ENCODE results near the gene MAL. TPM values are rescaled to one million over a fixed set of nuclear protein-coding genes. Genes with fewer than 3 reads are reported as not detected.

Gene MAL
- total RNA-seq, 1 donor from 2014 or later, result 4.4 TPM

GRCh38 chr2:95017071-95017501, 8.4 kb upstream of the MAL start:
- DNase-seq, result no peak
- Histone ChIP-seq H3K36me3 (no peaks in the 10 kb centered on the region), H3K4me1 (no peaks in the 10 kb centered on the region), H3K4me3 (no peak overlapping the region), H3K27ac (replicated peaks) (no peak overlapping the region), H3K27me3 (ENCODE audit: low read depth) (peaks cover 34% of the 10 kb centered on the region), H3K9me3 (replicated peaks) (no peaks in the 10 kb centered on the region)
- intact Hi-C loops (cut with micrococcal nuclease), result no loop called here
- TF ChIP-seq CTCF (IDR thresholded peaks at IDR 0.05; ENCODE audit: borderline replicate concordance), result no peak

DNA sequence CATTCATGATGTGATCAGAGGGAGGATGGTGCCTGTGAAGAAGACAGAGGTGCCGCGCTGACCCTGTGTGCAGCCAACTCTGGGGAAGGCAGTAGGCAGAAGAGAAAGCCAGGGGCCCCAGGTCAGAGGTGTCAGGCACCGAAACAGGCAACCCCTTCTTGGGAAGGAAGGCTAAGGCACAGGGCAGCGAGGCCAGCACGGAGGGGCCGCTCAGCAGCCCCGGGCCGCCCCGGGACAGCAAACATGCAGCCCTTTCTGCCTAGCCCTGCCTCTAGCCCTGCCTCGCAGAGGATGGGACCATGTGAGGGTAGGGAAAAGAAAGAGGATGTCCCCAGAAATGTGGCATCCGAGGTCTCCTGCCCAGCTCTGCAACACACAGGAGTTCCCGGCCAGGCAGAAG, 7.7 kb upstream of the MAL start:
- Histone ChIP-seq H3K27ac (replicated peaks) (no peak overlapping the region), H3K4me1 (no peaks in the 10 kb centered on the region), H3K27me3 (ENCODE audit: low read depth) (peaks cover 42% of the 10 kb centered on the region), H3K9me3 (replicated peaks) (no peaks in the 10 kb centered on the region), H3K36me3 (no peaks in the 10 kb centered on the region), H3K4me3 (no peak overlapping the region)
- intact Hi-C loops (cut with micrococcal nuclease), result no loop called here
- no peak for DNase-seq
- TF ChIP-seq CTCF (IDR thresholded peaks at IDR 0.05; ENCODE audit: borderline replicate concordance), result no peak

DNA sequence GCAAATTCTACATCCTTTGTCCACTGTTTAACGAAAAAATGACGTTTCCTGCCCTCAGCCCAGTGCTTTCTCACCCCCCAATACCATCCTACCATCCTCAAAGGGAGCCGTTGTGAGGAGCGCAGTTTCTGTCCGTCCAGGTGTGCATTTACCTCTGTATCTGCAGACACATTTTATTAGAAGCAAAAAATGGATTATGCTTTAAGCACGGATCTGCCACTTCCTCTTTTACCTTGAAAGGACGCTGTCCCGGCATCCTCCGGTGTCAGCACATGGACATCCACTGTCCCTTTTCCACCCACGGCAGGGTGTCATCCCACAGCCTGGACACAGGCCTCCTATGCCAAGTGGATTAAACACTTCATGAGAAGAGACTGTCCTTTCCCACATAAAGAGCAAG, 7.2 kb upstream of the MAL start:
- no peak for TF ChIP-seq CTCF (IDR thresholded peaks at IDR 0.05; ENCODE audit: borderline replicate concordance)

GRCh38 chr2:95018861-95019550, 6.5 kb upstream of the MAL start:
- Histone ChIP-seq H3K9me3 (replicated peaks) (no peaks in the 10 kb centered on the region), H3K27me3 (ENCODE audit: low read depth) (peaks cover 53% of the 10 kb centered on the region), H3K27ac (replicated peaks) (no peak overlapping the region), H3K36me3 (no peaks in the 10 kb centered on the region), H3K4me1 (no peaks in the 10 kb centered on the region), H3K4me3 (no peak overlapping the region)
- DNase-seq, result no peak
- intact Hi-C loops (cut with micrococcal nuclease), result no loop called here
- TF ChIP-seq CTCF (IDR thresholded peaks at IDR 0.05; ENCODE audit: borderline replicate concordance), result no peak

More for the DNA sequence above, 7.2 kb upstream of the MAL start:
- no peak for DNase-seq
- Histone ChIP-seq H3K4me1 (no peaks in the 10 kb centered on the region), H3K36me3 (no peaks in the 10 kb centered on the region), H3K27me3 (ENCODE audit: low read depth) (peaks cover 46% of the 10 kb centered on the region), H3K27ac (replicated peaks) (no peak overlapping the region), H3K4me3 (no peak overlapping the region), H3K9me3 (replicated peaks) (no peaks in the 10 kb centered on the region)
- intact Hi-C loops (cut with micrococcal nuclease), result no loop called here

DNA sequence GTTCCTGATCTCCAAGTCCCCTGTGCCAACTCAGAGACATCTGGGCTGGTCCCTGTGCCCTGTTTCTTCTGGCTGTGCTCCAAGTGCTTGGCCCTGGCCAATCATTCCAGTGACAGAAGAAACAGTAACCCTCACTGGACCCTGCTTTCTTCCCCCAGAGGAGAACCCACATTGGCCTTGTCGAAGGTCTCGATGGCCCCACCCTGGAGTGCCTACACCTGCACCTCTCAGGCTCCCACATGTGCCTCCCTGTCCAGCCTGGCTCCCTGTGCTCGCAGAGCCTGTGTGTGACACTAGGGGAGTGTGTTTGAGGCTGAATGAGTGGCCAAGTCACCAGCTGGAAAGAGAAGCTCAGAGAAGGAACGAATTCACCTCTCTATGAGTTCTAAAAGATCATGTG, 5.9 kb upstream of the MAL start:
- intact Hi-C loops (cut with micrococcal nuclease), result no loop called here
- TF ChIP-seq CTCF (IDR thresholded peaks at IDR 0.05; ENCODE audit: borderline replicate concordance), result no peak
- Histone ChIP-seq H3K36me3 (no peaks in the 10 kb centered on the region), H3K27me3 (ENCODE audit: low read depth) (peaks cover 59% of the 10 kb centered on the region), H3K27ac (replicated peaks) (no peak overlapping the region), H3K9me3 (replicated peaks) (no peaks in the 10 kb centered on the region), H3K4me1 (peaks cover 4% of the 10 kb centered on the region), H3K4me3 (no peak overlapping the region)
- DNase-seq, result no peak

Measured in left ventricle myocardium inferior (tissue), 1 donor.